ENCODE results near the gene UFL1. TPM values are rescaled to one million over a fixed set of nuclear protein-coding genes. Genes with fewer than 3 reads are reported as not detected.

Gene UFL1
- total RNA-seq, 1 donor from 2014 or later, result 18.7 TPM

DNA sequence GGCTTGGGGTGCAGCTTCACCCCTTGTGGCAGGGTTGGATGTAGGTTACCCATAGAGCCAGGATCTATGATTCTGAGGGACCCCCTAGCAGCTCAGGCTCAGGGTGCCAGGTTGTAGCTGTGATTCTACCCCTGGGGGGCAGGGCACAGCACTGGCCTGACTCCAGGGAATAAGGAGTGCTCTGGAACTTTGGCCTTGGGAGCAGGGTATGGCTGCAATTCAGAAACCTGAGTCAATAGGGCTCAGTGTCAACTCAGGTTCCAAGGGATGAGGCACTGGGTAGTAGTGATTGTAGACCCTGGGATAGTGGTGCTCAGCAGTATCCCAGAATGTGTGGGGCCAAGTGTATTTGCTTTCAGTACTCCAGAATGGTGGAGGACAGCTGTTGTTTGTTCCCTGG is 49.9 kb downstream of the UFL1 start:
- no peak for DNase-seq (ENCODE audit: low read depth in 2 of 2)

DNA sequence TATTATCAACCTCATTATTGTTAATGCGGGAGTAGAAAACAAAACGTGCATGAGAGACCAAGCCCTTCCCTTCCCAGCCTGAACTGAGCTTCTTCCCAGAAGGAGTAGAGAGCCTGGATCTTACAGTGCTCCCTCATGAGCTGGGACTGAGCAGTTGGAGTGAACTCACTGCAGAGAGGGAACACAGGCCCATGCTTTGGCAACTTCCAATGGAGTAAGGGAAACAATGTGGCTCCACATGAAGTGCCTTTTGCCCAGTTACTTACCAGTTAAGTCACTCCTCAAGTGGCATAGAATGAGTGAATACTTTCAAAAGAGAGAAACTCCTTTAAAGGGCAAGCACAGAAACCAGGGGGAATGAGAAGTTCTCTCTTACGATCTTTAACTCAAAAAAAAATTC is 53.8 kb downstream of the UFL1 start:
- DNase-seq (ENCODE audit: low read depth in 2 of 2), result no peak

DNA sequence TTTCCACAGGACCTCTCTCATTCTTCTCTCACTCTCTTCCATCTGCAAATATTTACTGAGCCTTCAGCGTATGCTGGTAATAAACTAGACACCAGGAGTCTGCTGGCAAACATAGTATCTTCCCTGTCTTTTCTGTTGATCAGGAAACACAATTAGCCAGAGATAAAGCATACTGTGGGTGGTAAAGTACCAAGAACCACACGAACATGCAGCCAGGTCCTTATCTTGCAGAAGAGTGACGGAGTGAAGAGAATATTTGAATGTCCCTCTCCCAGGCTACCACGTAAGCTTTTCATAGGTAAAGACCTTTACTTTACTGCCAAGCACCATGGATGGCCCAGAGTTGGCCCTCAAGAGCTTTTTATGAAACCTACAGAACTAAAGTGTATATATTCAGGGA is 54.6 kb downstream of the UFL1 start:
- DNase-seq (ENCODE audit: low read depth in 2 of 2), result no peak

DNA sequence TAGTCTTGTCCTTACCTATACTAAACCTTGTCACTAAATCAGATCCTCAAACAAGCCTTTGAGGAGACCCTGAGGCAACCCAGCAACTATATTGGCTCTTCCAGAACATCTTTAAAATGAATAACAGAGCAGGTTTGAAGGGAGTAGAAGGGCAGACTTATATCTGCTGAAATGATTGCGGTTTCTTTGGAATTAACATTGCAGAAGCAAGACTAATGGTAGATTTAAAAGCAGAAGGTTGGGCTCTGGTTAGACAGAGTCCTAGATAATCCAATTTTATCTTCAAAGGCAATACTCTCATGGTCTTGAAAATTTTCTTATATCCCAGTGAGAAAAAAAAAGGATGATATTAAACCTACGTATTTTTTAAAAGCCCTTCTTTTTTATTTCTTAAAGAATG is 60.4 kb downstream of the UFL1 start:
- no peak for DNase-seq (ENCODE audit: low read depth in 2 of 2)

DNA sequence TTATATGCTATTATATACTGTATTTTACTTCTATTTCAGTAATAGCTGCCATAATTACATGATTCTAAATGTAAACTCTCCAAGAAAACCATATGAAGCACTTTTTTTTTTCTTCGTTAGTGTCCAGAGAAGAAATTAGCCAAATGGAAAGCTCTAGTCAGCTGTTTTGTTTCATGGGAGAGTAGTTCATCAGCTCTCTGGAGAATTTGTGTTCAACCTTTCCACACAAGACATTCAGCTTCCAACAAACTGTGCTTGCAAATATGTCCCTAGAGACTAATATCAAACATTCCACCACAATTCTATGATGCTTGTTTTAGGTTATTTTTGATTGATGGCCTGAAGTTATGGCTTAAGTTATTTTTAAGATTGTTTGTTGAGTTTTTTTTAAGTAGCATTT is 60.8 kb downstream of the UFL1 start:
- DNase-seq (ENCODE audit: low read depth in 2 of 2), result no peak

DNA sequence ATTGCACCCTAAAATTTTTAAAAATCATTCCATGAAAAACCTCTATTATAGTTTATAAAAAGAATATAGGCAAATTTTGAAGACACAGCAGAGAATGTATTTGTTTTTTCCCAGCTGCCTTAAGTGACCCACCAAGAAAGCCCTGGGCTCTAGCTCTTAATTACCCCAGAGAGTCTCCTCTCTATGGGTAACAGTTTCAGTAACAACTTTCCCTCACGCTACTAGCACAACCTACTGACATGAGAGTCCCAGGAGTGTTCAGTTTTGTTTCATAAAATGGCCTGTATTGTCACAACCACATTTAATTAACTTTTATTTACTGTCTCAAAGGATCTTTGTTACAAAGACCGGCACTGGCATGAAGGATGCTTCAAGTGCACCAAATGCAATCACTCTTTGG is 82.8 kb downstream of the UFL1 start:
- no peak for DNase-seq (ENCODE audit: low read depth in 2 of 2)

Other genes starting within 250 kb of the UFL1 start
- gene FHL5, start 41.3 kb downstream of the UFL1 start, total RNA-seq, result not detected in 2 replicates